Loucy (cell line): ENCODE data around the gene FAM181A.

Source experiments
- H2AFZ ChIP-seq: fragments of 200-600 bp; sonication (generic); 2 replicates; pipeline ENCODE4 v1.6.0; 2016; ENCODE audit warnings: antibody characterized with exemption, mild to moderate bottlenecking, low read length, moderate library complexity
- H3F3A ChIP-seq: fragments of 200-600 bp; 2 replicates; pipeline ENCODE4 v1.6.0; 2016; ENCODE audit warnings: antibody characterized with exemption, low read depth, mild to moderate bottlenecking
- H3K27me3 ChIP-seq: fragments of 200-600 bp; sonication (generic); 2 replicates; pipeline ENCODE4 v1.6.1; 2014; ENCODE audit warnings: low read length, mild to moderate bottlenecking; ENCODE audit not compliant: insufficient read depth, poor library complexity, severe bottlenecking
- H3K36me3 ChIP-seq: fragments of 200-600 bp; sonication (generic); 2 replicates; pipeline ENCODE4 v1.6.1; 2016; ENCODE audit warnings: low read length; ENCODE audit not compliant: insufficient read depth
- H3K4me1 ChIP-seq: fragments of 200-600 bp; sonication (generic); 2 replicates; pipeline ENCODE4 v1.5.1; 2014; ENCODE audit warnings: low read length, mild to moderate bottlenecking; ENCODE audit not compliant: insufficient read depth, poor library complexity, severe bottlenecking
- H3K4me2 ChIP-seq: fragments of 200-600 bp; sonication (generic); 2 replicates; pipeline ENCODE4 v1.6.0; 2014; ENCODE audit warnings: antibody characterized with exemption, low read length, low read depth, mild to moderate bottlenecking; ENCODE audit not compliant: poor library complexity, severe bottlenecking
- H3K4me3 ChIP-seq: fragments of 200-600 bp; sonication (generic); 2 replicates; pipeline ENCODE4 v1.5.1; 2014; ENCODE audit warnings: low read length, mild to moderate bottlenecking, mixed read lengths; ENCODE audit not compliant: poor library complexity, severe bottlenecking
- H3K79me2 ChIP-seq: fragments of 200-600 bp; sonication (generic); 2 replicates; pipeline ENCODE4 v1.6.1; 2014; ENCODE audit warnings: low read length; ENCODE audit not compliant: insufficient read depth
- H3K9ac ChIP-seq: fragments of 200-600 bp; sonication (generic); 2 replicates; pipeline ENCODE4 v1.6.0; 2014; ENCODE audit warnings: mild to moderate bottlenecking, low read depth, low read length, moderate library complexity; ENCODE audit not compliant: poor library complexity, severe bottlenecking
- H3K9me2 ChIP-seq: fragments of 200-600 bp; sonication (generic); replicated peaks from 2 replicates; pipeline ENCODE4 v1.6.1; 2016; ENCODE audit warnings: low read depth, low read length, mixed read lengths
- H3K9me3 ChIP-seq: fragments of 200-600 bp; sonication (generic); 2 replicates; pipeline ENCODE4 v1.6.1; 2014; ENCODE audit warnings: mild to moderate bottlenecking, antibody characterized with exemption, low read length, low read depth; ENCODE audit not compliant: insufficient read depth
- H4K20me1 ChIP-seq: fragments of 200-600 bp; sonication (generic); 2 replicates; pipeline ENCODE4 v1.6.0; 2014; ENCODE audit warnings: antibody characterized with exemption, low read length, mild to moderate bottlenecking; ENCODE audit not compliant: insufficient read depth, poor library complexity, severe bottlenecking
- EZH2phosphoT487 ChIP-seq: fragments of 200-600 bp; IDR thresholded peaks from 2 replicates; pipeline ENCODE4 v1.6.1; 2018; ENCODE audit warnings: antibody characterized with exemption, mild to moderate bottlenecking, moderate library complexity, borderline replicate concordance
- TF ChIP-seq, protein P1 (sequence below): fragments of 200-600 bp; sonication (generic); conservative IDR thresholded peaks from 2 replicates; pipeline ENCODE4 v1.5.1; 2014; ENCODE audit warnings: mild to moderate bottlenecking, antibody characterized with exemption, low read length

The FAM181A gene

DNA sequence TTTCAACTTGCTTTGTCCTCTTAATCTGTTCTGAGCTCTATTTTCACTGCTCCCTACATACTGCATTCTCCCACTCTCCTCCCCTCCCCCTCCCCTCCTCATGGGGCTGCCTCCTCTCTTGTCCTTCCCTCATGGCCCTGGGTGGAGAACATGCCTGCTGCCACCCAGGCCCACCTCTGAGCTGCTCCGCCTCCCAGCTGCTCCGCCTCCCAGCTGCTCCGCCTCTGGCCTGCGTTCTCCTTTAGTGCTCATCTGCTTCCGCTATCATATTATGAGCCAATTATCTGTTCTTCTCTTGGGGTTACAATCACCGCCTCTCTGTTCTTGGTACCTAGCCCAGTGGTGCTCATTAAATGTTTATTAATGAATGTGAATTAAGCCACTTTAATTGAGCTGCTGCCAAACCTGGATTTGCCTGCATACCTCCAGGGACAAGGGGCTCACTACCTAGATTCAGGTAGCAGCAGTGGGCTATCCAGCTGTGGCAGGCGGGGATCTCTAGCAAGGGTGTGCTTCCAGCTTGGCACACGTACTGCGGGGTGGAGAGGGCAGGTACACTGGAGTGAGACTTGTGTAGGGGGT is 32.0 kb upstream of the FAM181A start:
- no peaks in the 10 kb centered on the region for H3K4me1 ChIP-seq
- no peaks in the 10 kb centered on the region for H3F3A ChIP-seq
- no peak overlapping the region for H3K9ac ChIP-seq
- H3K79me2 ChIP-seq: no peaks in the 10 kb centered on the region
- no peaks in the 10 kb centered on the region for H3K36me3 ChIP-seq
- no peak overlapping the region for H2AFZ ChIP-seq
- no peak overlapping the region for H3K4me2 ChIP-seq
- H3K9me3 ChIP-seq: no peaks in the 10 kb centered on the region
- H3K27me3 ChIP-seq: no peaks in the 10 kb centered on the region
- no peaks in the 10 kb centered on the region for H3K9me2 ChIP-seq
- H4K20me1 ChIP-seq: no peaks in the 10 kb centered on the region
- H3K4me3 ChIP-seq: no peak overlapping the region
- TF ChIP-seq, protein P1, sequence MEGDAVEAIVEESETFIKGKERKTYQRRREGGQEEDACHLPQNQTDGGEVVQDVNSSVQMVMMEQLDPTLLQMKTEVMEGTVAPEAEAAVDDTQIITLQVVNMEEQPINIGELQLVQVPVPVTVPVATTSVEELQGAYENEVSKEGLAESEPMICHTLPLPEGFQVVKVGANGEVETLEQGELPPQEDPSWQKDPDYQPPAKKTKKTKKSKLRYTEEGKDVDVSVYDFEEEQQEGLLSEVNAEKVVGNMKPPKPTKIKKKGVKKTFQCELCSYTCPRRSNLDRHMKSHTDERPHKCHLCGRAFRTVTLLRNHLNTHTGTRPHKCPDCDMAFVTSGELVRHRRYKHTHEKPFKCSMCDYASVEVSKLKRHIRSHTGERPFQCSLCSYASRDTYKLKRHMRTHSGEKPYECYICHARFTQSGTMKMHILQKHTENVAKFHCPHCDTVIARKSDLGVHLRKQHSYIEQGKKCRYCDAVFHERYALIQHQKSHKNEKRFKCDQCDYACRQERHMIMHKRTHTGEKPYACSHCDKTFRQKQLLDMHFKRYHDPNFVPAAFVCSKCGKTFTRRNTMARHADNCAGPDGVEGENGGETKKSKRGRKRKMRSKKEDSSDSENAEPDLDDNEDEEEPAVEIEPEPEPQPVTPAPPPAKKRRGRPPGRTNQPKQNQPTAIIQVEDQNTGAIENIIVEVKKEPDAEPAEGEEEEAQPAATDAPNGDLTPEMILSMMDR: no peak
- TF ChIP-seq EZH2phosphoT487: no peak

DNA sequence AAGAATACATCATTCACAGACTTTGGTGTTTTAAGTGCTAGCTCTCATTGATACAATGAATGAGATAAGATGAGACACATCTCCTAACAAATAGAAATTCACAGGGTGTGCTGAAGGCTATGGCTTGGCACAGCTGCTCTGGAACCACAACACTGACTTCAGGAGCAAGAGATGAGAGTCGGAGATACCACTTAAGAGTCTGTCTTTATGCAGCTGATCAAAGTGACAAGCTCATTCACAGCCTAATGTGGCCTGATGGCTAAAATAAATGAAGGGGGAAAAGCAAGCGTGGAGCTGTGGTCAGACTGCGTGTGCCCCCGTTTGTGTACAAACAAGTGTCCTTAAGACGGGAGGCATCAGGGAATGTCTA is 29.7 kb upstream of the FAM181A start:
- no peaks in the 10 kb centered on the region for H3K4me1 ChIP-seq
- H3K9me3 ChIP-seq: no peaks in the 10 kb centered on the region
- H2AFZ ChIP-seq: no peak overlapping the region
- H3K36me3 ChIP-seq: no peaks in the 10 kb centered on the region
- H3K9ac ChIP-seq: no peak overlapping the region
- H3K4me2 ChIP-seq: no peak overlapping the region
- H3K27me3 ChIP-seq: no peaks in the 10 kb centered on the region
- no peaks in the 10 kb centered on the region for H3K79me2 ChIP-seq
- TF ChIP-seq, protein P1: no peak
- TF ChIP-seq EZH2phosphoT487: no peak
- H3F3A ChIP-seq: no peaks in the 10 kb centered on the region
- no peaks in the 10 kb centered on the region for H4K20me1 ChIP-seq
- no peaks in the 10 kb centered on the region for H3K9me2 ChIP-seq
- H3K4me3 ChIP-seq: no peak overlapping the region

DNA sequence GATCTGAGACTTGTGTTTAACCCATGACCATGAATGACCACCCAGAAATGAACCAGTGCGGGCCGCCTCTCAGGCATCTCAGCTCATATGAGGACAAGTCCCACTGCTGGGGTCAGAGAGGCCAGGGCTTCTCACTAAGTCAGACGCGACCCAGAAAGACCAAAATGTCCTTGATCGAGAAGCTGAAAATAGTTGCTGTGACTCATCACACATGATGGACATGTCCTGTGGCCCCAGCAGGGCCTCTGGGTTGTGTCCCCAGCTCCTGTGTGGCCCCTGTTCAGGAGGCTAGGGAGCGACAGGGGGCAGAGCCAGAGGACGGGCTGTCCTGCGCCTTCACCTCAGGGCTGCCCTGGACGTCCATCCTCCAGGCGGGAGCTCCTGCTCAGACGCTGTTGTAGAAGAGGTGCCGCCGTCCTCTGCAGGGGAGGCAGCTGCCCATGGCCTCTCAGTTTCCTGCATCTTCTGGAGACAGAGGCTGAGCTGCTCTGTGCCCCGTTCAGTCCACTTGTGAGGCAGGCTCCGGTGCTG is 29.0 kb upstream of the FAM181A start:
- H4K20me1 ChIP-seq: no peaks in the 10 kb centered on the region
- H3K36me3 ChIP-seq: no peaks in the 10 kb centered on the region
- TF ChIP-seq, protein P1: no peak
- TF ChIP-seq EZH2phosphoT487: no peak
- no peaks in the 10 kb centered on the region for H3K27me3 ChIP-seq
- H2AFZ ChIP-seq: no peak overlapping the region
- no peak overlapping the region for H3K9ac ChIP-seq
- H3K4me3 ChIP-seq: no peak overlapping the region
- H3K4me1 ChIP-seq: no peaks in the 10 kb centered on the region
- no peaks in the 10 kb centered on the region for H3K9me3 ChIP-seq
- no peak overlapping the region for H3K4me2 ChIP-seq
- no peaks in the 10 kb centered on the region for H3K79me2 ChIP-seq
- H3F3A ChIP-seq: no peaks in the 10 kb centered on the region
- no peaks in the 10 kb centered on the region for H3K9me2 ChIP-seq
